ENCODE data around the gene GANAB.
A peak's percentile ranks its signal among the peaks of the same experiment; 100 is the strongest.
"Not testable (repeated sequence)": the region's sequence is repeated elsewhere in the genome, so short reads cannot be mapped to it uniquely, and the experiment has no call there.

Gene GANAB

GRCh38 chr11:62599069-62599696 lies 47.2 kb downstream of the GANAB start:
- H3K27ac ChIP-seq = peak overlapping the region; percentile 61 to 100 (median 99); a peak in 21 of 22 replicates
- H3K4me2 ChIP-seq = peak overlapping the region; percentile 88 to 100 (median 98)
- no peaks in the 10 kb centered on the region for H3K27me3 ChIP-seq
- H3K9me3 ChIP-seq (replicated peaks in 1 of 11) = no peaks in the 10 kb centered on the region
- H3K9ac ChIP-seq = peak overlapping the region; percentile 97 to 100 (median 99)
- H3K36me3 ChIP-seq = peaks cover 49 to 72% (median 64%) of the 10 kb centered on the region in 11 experiments
- peak overlapping the region; percentile 90 to 100 (median 98) for H3K4me3 ChIP-seq
- H3K4me1 ChIP-seq = peaks cover 37 to 55% (median 48%) of the 10 kb centered on the region in 10 experiments
- TF ChIP-seq Cebpa-rat (IDR thresholded peaks at IDR 0.05) = no peak
- peaks cover 0 to 60% (median 42%) of the 10 kb centered on the region in 11 experiments; a peak in 18 of 22 replicates for H4K20me1 ChIP-seq

- H3K27ac ChIP-seq = peak overlapping the region in 3 of 11 experiments; percentile 10 to 40 (median 16); a peak in 3 of 22 replicates
- no peak overlapping the region for H3K4me2 ChIP-seq
- H3K9ac ChIP-seq = peak overlapping the region in 10 of 11 experiments; percentile 27 to 100 (median 44); a peak in 12 of 22 replicates
- TF ChIP-seq Cebpa-rat (IDR thresholded peaks at IDR 0.05) = no peak
- peaks cover 0 to 59% (median 42%) of the 10 kb centered on the region in 11 experiments; a peak in 17 of 22 replicates for H4K20me1 ChIP-seq
- H3K4me1 ChIP-seq = peaks cover 53 to 62% (median 59%) of the 10 kb centered on the region in 10 experiments
- peaks cover 49 to 72% (median 70%) of the 10 kb centered on the region in 11 experiments for H3K36me3 ChIP-seq
- no peaks in the 10 kb centered on the region for H3K27me3 ChIP-seq
- no peak overlapping the region for H3K4me3 ChIP-seq
- no peaks in the 10 kb centered on the region for H3K9me3 ChIP-seq (replicated peaks in 1 of 11)
Observed at GRCh38 chr11:62595124-62595523, 51.3 kb downstream of the GANAB start.

- TF ChIP-seq Cebpa-rat (IDR thresholded peaks at IDR 0.05) = no peak
- H3K4me1 ChIP-seq = peaks cover 53 to 65% (median 59%) of the 10 kb centered on the region in 10 experiments
- no peaks in the 10 kb centered on the region for H3K27me3 ChIP-seq
- H3K36me3 ChIP-seq = peaks cover 55 to 69% (median 67%) of the 10 kb centered on the region in 11 experiments
- H3K9ac ChIP-seq = peak overlapping the region in 8 of 11 experiments; percentile 4 to 97 (median 91); a peak in 9 of 22 replicates
- H3K4me3 ChIP-seq = peak overlapping the region in 2 of 10 experiments; percentile 80 to 84; a peak in 1 of 20 replicates
- H3K9me3 ChIP-seq (replicated peaks in 1 of 11) = no peaks in the 10 kb centered on the region
- peak overlapping the region; percentile 88 to 97 (median 93) for H3K4me2 ChIP-seq
- H3K27ac ChIP-seq = peak overlapping the region in 7 of 11 experiments; percentile 35 to 95 (median 92); a peak in 10 of 22 replicates
- peaks cover 0 to 51% (median 38%) of the 10 kb centered on the region in 11 experiments; a peak in 17 of 22 replicates for H4K20me1 ChIP-seq
Observed at GRCh38 chr11:62593434-62594044, 52.9 kb downstream of the GANAB start.

GRCh38 chr11:62592989-62593421 lies 53.4 kb downstream of the GANAB start:
- Histone ChIP-seq H3K36me3 (peaks cover 55 to 69% (median 67%) of the 10 kb centered on the region in 11 experiments), H3K9me3 (replicated peaks in 1 of 11) (no peaks in the 10 kb centered on the region), H3K27me3 (no peaks in the 10 kb centered on the region), H3K4me3 (peak overlapping the region; percentile 62 to 97 (median 78); a peak in 17 of 20 replicates), H3K4me1 (peaks cover 48 to 60% (median 53%) of the 10 kb centered on the region in 10 experiments), H4K20me1 (peaks cover 0 to 45% (median 33%) of the 10 kb centered on the region in 11 experiments; a peak in 17 of 22 replicates), H3K27ac (peak overlapping the region; percentile 28 to 97 (median 92); a peak in 21 of 22 replicates), H3K9ac (peak overlapping the region; percentile 73 to 97 (median 92)), H3K4me2 (peak overlapping the region; percentile 88 to 97 (median 93))
- no peak for TF ChIP-seq Cebpa-rat (IDR thresholded peaks at IDR 0.05)

- H3K27me3 ChIP-seq = no peaks in the 10 kb centered on the region
- peaks cover 55 to 69% (median 67%) of the 10 kb centered on the region in 11 experiments for H3K36me3 ChIP-seq
- peaks cover 0 to 38% (median 27%) of the 10 kb centered on the region in 11 experiments; a peak in 15 of 22 replicates for H4K20me1 ChIP-seq
- no peak for TF ChIP-seq Cebpa-rat (IDR thresholded peaks at IDR 0.05)
- peaks cover 41 to 53% (median 46%) of the 10 kb centered on the region in 10 experiments for H3K4me1 ChIP-seq
- H3K9me3 ChIP-seq (replicated peaks in 1 of 11) = no peaks in the 10 kb centered on the region
- H3K9ac ChIP-seq = peak overlapping the region; percentile 73 to 97 (median 92)
- peak overlapping the region; percentile 88 to 97 (median 93) for H3K4me2 ChIP-seq
- H3K4me3 ChIP-seq = peak overlapping the region; percentile 62 to 97 (median 78)
- peak overlapping the region; percentile 28 to 97 (median 92); a peak in 21 of 22 replicates for H3K27ac ChIP-seq
Observed at GRCh38 chr11:62592146-62592815, 54.1 kb downstream of the GANAB start.

GRCh38 chr11:62591448-62592145 lies 54.8 kb downstream of the GANAB start, which contains the start of gene TUT1:
TUT1 (minus strand) TSS chr11:62591523; CDS start chr11:62591485, 38 bp downstream.
- Histone ChIP-seq H3K27me3 (no peaks in the 10 kb centered on the region), H3K9me3 (replicated peaks in 1 of 11) (no peaks in the 10 kb centered on the region), H3K9ac (peak within 1 kb of the TSS; percentile 87 to 97 (median 92)), H3K4me2 (peak within 1 kb of the TSS; percentile 88 to 97 (median 95)), H3K36me3 (peaks cover 55 to 69% (median 66%) of the 10 kb centered on the region in 11 experiments), H3K4me3 (peak within 1 kb of the TSS; percentile 69 to 97 (median 80)), H3K4me1 (peaks cover 38 to 46% (median 40%) of the 10 kb centered on the region in 10 experiments), H3K27ac (peak within 1 kb of the TSS; percentile 61 to 97 (median 92); a peak in 21 of 22 replicates), H4K20me1 (peaks cover 0 to 31% (median 21%) of the 10 kb centered on the region in 11 experiments; a peak in 14 of 22 replicates)
- no peak for TF ChIP-seq Cebpa-rat (IDR thresholded peaks at IDR 0.05)

GRCh38 chr11:62588966-62589637 lies 57.3 kb downstream of the GANAB start:
- Histone ChIP-seq H3K9ac (peak overlapping the region in 3 of 11 experiments; percentile 24 to 87 (median 36); a peak in 3 of 22 replicates), H3K27me3 (no peaks in the 10 kb centered on the region), H3K27ac (no peak overlapping the region), H3K4me2 (peak overlapping the region in 9 of 11 experiments; percentile 80 to 95 (median 88); a peak in 13 of 22 replicates), H3K9me3 (replicated peaks in 1 of 11) (no peaks in the 10 kb centered on the region), H3K4me1 (peaks cover 36 to 40% (median 38%) of the 10 kb centered on the region in 10 experiments), H3K36me3 (peaks cover 54 to 69% (median 66%) of the 10 kb centered on the region in 11 experiments), H4K20me1 (peaks cover 0 to 6% (median 3%) of the 10 kb centered on the region in 11 experiments; a peak in 8 of 22 replicates), H3K4me3 (no peak overlapping the region)
- TF ChIP-seq Cebpa-rat (IDR thresholded peaks at IDR 0.05) = no peak

GRCh38 chr11:62585356-62585755 lies 61.1 kb downstream of the GANAB start:
- not testable (repeated sequence) for H3K9me3 ChIP-seq (replicated peaks in 1 of 11); H3K4me3 ChIP-seq; H4K20me1 ChIP-seq; H3K27ac ChIP-seq; H3K4me2 ChIP-seq; H3K27me3 ChIP-seq
- H3K36me3 ChIP-seq = peaks cover 73 to 88% (median 83%) of the 10 kb centered on the region in 11 experiments
- 0 out of 22 replicates have a peak overlapping the region, but pooled peaks of 2 of the 11 experiments have one; percentile 4 to 8 for H3K9ac ChIP-seq
- peaks cover 11 to 14% (median 11%) of the 10 kb centered on the region in 10 experiments for H3K4me1 ChIP-seq

GRCh38 chr11:62581735-62582134 lies 64.7 kb downstream of the GANAB start:
- H3K4me3 ChIP-seq; H3K9me3 ChIP-seq (replicated peaks in 1 of 11); H3K4me2 ChIP-seq; H4K20me1 ChIP-seq; H3K27ac ChIP-seq; H3K27me3 ChIP-seq: not testable (repeated sequence)
- peaks cover 84 to 99% (median 94%) of the 10 kb centered on the region in 11 experiments for H3K36me3 ChIP-seq
- 0 out of 22 replicates have a peak overlapping the region, but pooled peaks of 1 of the 11 experiments have one; percentile 9 for H3K9ac ChIP-seq
- peaks cover 0 to 13% (median 9%) of the 10 kb centered on the region in 10 experiments; a peak in 12 of 20 replicates for H3K4me1 ChIP-seq
